GM21390 (cell line): Measurements from ENCODE around the gene TPM1.

ENCODE experiments used
- ATAC-seq: cut with Tn5 transposase; IDR thresholded peaks from one replicate; pipeline ENCODE4 v1.9.1; 2021; ENCODE audit not compliant: unreplicated experiment

The TPM1 gene

DNA sequence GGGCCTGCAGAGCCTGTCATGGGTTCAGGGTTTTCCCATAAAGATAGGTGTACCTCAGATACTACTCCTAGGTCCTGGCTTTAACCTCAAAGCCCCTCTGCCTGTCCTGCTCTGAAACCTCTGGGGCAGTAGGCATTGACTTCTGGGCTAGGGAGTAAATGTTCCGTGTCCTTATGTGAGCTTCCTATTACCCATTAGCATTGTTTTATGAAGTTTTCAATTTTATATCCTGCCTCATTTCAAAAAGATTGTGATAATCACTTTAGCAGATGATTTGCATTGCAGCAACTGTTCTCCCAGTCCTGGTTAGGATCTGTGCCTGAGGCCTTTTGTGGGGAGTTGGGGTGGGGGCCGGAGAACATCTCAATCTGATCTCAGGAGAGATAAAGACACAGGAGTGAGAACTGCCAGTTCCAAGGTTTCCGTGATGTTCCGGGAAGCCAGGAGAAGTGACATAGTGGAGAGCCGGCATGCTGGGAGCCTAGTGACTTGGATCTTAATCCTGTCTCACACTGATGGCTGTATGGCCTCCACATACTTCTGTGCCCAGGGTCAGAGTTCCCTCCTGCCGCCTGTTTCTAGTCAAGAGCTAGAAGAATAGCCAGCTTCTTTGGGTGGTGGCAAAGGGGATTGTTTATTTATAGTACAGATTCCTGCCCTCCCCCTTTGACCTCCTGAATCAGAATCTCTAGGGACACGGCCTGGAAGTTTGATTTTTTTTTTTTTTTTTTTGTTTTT is 10.6 kb downstream of the TPM1 start:
- no peak for ATAC-seq

- no peak for ATAC-seq
These were observed 11.7 kb downstream of the TPM1 start for GRCh38 chr15:63054281-63054683.

GRCh38 chr15:63054985-63055384 is 12.4 kb downstream of the TPM1 start:
- no peak for ATAC-seq

- no peak for ATAC-seq
These were observed 14.3 kb downstream of the TPM1 start for GRCh38 chr15:63056829-63057228.

- ATAC-seq: no peak
These were observed 15.2 kb downstream of the TPM1 start for GRCh38 chr15:63057468-63058345.

- no peak for ATAC-seq
These were observed 16.5 kb downstream of the TPM1 start for GRCh38 chr15:63059075-63059474.

DNA sequence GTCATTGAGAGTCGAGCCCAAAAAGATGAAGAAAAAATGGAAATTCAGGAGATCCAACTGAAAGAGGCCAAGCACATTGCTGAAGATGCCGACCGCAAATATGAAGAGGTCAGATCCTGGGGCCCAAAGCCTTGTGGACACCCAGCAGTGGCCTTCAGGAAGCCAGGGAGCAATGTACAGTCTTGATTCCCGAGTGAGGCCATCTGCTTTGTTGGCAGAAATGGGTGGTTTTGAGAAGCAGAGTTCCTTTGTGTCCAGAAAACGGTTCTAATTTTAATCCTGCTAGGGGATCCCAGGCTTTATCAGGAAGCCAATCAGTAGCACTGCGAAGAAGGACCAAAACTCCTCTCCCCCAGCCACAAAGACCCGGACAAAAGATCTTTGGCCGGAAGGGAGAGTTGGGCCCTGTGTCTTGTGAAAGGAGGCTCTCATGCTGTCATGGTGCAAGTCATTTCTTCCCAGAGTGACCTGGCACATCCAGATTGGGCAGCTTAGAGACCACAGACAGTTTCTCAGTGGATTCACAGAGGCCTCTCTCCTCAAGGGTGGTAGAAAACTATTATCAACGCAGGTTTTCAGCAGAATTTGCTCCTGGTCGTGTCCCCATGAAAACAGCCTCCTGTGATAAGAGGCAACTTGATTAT is 17.1 kb downstream of the TPM1 start:
- no peak for ATAC-seq

DNA sequence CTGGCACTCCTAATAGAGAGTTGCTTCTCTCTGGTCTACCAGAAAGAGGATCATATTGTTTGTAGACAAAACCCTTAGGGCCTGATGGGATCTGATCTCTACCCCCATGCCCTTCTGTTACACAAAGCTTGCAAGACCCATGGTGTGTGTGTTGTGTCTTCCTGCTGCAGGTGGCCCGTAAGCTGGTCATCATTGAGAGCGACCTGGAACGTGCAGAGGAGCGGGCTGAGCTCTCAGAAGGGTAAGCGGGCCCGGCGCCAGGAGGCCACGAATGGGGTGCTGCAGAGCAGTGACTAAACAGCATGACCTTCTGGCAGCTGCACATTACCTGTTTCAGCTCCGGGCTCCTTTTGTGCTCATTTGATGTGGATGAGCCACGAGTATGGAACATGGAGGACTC is 18.2 kb downstream of the TPM1 start:
- ATAC-seq: no peak

DNA sequence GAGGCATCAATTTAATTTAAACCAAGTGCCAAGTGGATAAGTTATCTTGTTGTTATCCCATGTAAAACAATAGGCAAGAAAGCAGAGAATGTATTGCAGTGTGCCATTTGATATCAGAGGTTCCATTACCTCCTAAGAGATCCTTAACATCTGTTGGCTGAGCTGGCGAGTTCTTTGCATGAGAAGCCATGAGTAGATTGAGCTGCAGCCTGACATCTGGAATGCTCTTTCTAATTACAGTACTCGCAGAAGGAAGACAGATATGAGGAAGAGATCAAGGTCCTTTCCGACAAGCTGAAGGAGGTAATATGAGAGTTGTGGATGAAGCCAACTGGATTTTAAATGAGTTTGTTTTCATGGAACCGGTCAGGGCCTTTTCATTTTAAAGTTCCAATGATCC is 19.4 kb downstream of the TPM1 start:
- no peak for ATAC-seq

DNA sequence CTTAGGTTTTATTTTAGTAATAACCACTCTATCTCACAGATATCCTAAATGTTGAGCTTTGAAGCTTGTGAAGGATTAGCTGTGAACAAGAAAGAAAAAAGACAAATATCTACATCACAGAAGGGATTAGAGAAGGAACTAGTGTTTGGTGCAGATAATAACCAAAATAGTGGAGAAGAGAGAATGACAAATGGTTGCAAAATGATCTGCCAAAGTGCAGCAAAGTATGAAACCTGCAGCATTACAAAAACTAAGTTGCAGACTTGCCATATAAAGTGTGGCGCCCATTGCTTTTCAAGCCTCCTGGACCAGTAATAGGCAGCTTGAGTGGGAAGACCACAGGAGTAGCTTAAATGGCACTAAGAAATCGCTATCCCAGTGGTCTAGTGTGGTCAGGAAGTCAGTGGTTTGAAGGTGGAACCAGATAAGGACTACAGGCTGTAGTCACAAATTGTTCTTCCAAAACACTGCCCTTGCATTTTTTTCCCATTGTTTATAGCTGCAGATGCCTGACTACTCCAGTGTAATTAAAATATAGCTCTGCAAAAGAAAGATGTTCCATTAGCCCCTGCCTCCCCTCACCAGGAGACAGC is 20.7 kb downstream of the TPM1 start:
- ATAC-seq: no peak

- no peak for ATAC-seq
These were observed 21.4 kb downstream of the TPM1 start for GRCh38 chr15:63063877-63064409.

- no peak for ATAC-seq
These were observed 23.0 kb downstream of the TPM1 start for GRCh38 chr15:63065262-63066221.

DNA sequence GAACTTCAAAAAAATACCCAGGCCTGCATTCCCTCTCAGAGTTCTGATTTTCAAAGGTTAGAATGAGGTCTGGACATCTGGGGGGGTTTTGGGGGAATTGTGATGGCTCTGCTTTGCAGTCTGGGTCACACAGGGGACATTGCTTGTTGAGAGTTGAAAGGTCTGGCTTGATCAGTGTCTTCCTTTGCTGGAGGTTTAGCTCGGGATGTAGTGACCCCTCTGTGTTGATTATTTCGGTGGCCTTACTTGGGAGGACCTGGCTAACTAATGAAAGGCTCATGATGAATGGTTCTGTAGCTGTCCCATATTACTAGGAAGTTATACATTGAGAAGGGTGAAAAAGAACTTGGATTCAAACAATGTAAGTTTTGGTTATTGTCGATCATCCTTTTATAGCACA is 23.7 kb downstream of the TPM1 start:
- ATAC-seq: no peak

- ATAC-seq: no peak
These were observed 24.8 kb downstream of the TPM1 start for GRCh38 chr15:63067306-63067705.

- no peak for ATAC-seq
These were observed 25.6 kb downstream of the TPM1 start for GRCh38 chr15:63067976-63068743.

- no peak for ATAC-seq
These were observed 27.1 kb downstream of the TPM1 start for GRCh38 chr15:63069616-63070090.

DNA sequence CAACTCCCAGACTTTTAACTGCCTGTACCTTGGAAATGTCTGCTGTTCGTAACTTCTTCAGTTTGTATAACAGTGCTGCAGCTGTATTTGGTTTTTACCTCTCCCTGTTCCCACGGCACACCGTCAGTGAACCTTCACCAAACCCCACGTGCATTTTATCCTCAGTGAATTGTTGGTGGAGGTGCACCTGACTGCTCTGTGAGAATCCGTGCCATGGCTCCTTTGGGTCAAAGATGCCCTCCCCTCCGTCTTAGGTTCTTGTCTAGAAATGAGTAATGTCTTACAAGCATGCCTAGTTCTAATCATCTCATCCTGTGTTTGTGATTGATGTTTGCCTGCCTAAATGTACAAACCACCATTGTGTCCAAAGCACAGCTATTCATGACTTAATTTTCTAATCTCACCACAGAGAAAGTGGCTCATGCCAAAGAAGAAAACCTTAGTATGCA is 28.2 kb downstream of the TPM1 start:
- ATAC-seq: no peak

GRCh38 chr15:63071288-63071909 is 28.9 kb downstream of the TPM1 start:
- no peak for ATAC-seq
